ENCODE data around the gene PCBP3.

GRCh38 chr21:45779226-45779625 lies 135.7 kb downstream of the PCBP3 start:
- TF ChIP-seq ZNF589 (CRISPR knock-in tag; conservative IDR thresholded peaks at IDR 0.05) = no peak
- no peak for TF ChIP-seq CHD4 (IDR thresholded peaks at IDR 0.05; ENCODE audit: borderline replicate concordance, low read length)
- TF ChIP-seq CTCF (CRISPR knock-in tag; IDR thresholded peaks at IDR 0.05) = no peak
- TF ChIP-seq ELF1 (CRISPR knock-in tag; IDR thresholded peaks at IDR 0.05) = no peak
- TF ChIP-seq SNRNP70 (IDR thresholded peaks at IDR 0.05; ENCODE audit: low read depth, low read length) = no peak
- no peak for TF ChIP-seq ESRRA (CRISPR knock-in tag; IDR thresholded peaks at IDR 0.05; ENCODE audit: low read depth)
- no peak for TF ChIP-seq PRMT3 (CRISPR knock-in tag; IDR thresholded peaks at IDR 0.05; ENCODE audit: borderline replicate concordance, low read depth)
- no peak for TF ChIP-seq GPN1 (CRISPR knock-in tag; IDR thresholded peaks at IDR 0.05; ENCODE audit: borderline replicate concordance)
- TF ChIP-seq ZNF761 (CRISPR knock-in tag; conservative IDR thresholded peaks at IDR 0.05) = no peak
- no peak for TF ChIP-seq NFYB (CRISPR knock-in tag; IDR thresholded peaks at IDR 0.05)
- TF ChIP-seq REL (CRISPR knock-in tag; conservative IDR thresholded peaks at IDR 0.05) = no peak

Measured in HepG2 (cell line).